PC-9 (cell line): ENCODE measurements around the gene NAT10. TPM values are rescaled to one million over a fixed set of nuclear protein-coding genes. Genes with fewer than 3 reads are reported as not detected.
A peak's percentile ranks its signal among the peaks of the same experiment; 100 is the strongest.

ENCODE experiments used
- BruUV-seq: library from RNA; stranded (reverse); fragments of 400-500 nt; replicated peaks from 2 replicates; lab custom pipeline; 2021; lab: Mats Ljungman, UMichigan
- CTCF ChIA-PET: fragments of 300-600 bp; sonication (Branson Sonifier 250); formaldehyde crosslinking; loops from one replicate; lab custom pipeline; 2022; ENCODE audit warnings: antibody characterized with exemption; lab: Charles Lee
- POLR2A ChIA-PET: fragments of 300-600 bp; sonication (Branson Sonifier 250); formaldehyde crosslinking; loops from one replicate; lab custom pipeline; 2022; ENCODE audit warnings: antibody characterized with exemption; ENCODE audit not compliant: unreplicated experiment; lab: Charles Lee
- DNase-seq, 2 experiments: peaks; one replicate each; pipeline versions ENCODE4 v3.0.0 to v3.0.0-alpha.2; 2015 to 2022; ENCODE audit warnings: mixed read lengths in 1 of 2
- H2AFZ ChIP-seq: fragments of 200-600 bp; sonication (generic); 2 replicates; pipeline ENCODE4 v1.8.1; 2017; ENCODE audit warnings: antibody characterized with exemption
- H3F3A ChIP-seq: fragments of 200-600 bp; sonication (generic); 2 replicates; pipeline ENCODE4 v1.8.1; 2017; ENCODE audit warnings: antibody characterized with exemption, mild to moderate bottlenecking, low read depth; ENCODE audit not compliant: insufficient read depth
- H3K27ac ChIP-seq: fragments of 200-600 bp; sonication (generic); 2 replicates; pipeline ENCODE4 v1.6.1; 2016; ENCODE audit warnings: mixed run types
- H3K27me3 ChIP-seq: fragments of 200-600 bp; sonication (generic); 2 replicates; pipeline ENCODE4 v1.6.1; 2016; ENCODE audit warnings: low read depth, mixed run types; ENCODE audit not compliant: insufficient read depth
- H3K36me3 ChIP-seq: fragments of 200-600 bp; sonication (generic); 2 replicates; pipeline ENCODE4 v1.6.1; 2016; ENCODE audit warnings: low read depth, mixed run types
- H3K4me1 ChIP-seq: fragments of 200-600 bp; sonication (generic); replicated peaks from 2 replicates; pipeline ENCODE4 v1.6.1; 2016; ENCODE audit warnings: mixed run types; ENCODE audit not compliant: insufficient read depth
- H3K4me2 ChIP-seq: fragments of 200-600 bp; sonication (generic); 2 replicates; pipeline ENCODE4 v1.6.1; 2017; ENCODE audit warnings: mixed run types
- H3K4me3 ChIP-seq: fragments of 200-600 bp; sonication (generic); 2 replicates; pipeline ENCODE4 v1.6.1; 2016; ENCODE audit warnings: mixed run types
- H3K79me2 ChIP-seq: fragments of 200-600 bp; sonication (generic); 2 replicates; pipeline ENCODE4 v1.6.1; 2017; ENCODE audit warnings: low read depth, mixed run types
- H3K9me2 ChIP-seq: fragments of 200-600 bp; sonication (generic); 2 replicates; pipeline ENCODE4 v1.8.1; 2017; ENCODE audit warnings: mild to moderate bottlenecking; ENCODE audit not compliant: insufficient read depth
- H3K9me3 ChIP-seq: fragments of 200-600 bp; sonication (generic); 2 replicates; pipeline ENCODE4 v1.8.1; 2016; ENCODE audit warnings: low read depth; ENCODE audit not compliant: insufficient read depth
- H4K20me1 ChIP-seq: fragments of 200-600 bp; sonication (generic); 2 replicates; pipeline ENCODE4 v1.8.1; 2017; ENCODE audit not compliant: insufficient read depth
- EZH2 ChIP-seq: fragments of 200-600 bp; sonication (generic); IDR thresholded peaks from 2 replicates; pipeline ENCODE4 v1.8.0; 2017; ENCODE audit warnings: antibody characterized with exemption, low read depth
- intact Hi-C: fragments of 100-400 bp; cut with micrococcal nuclease; formaldehyde crosslinking; loops from one replicate; pipeline ENCODE4 v1.10.0; 2022; ENCODE audit not compliant: unreplicated experiment
- total RNA-seq: library from RNA; stranded (reverse); gene quantifications from 2 replicates; pipeline ENCODE4 v1.2.3, GENCODE V29; 2021
- TF ChIP-seq, protein P1 (sequence below): fragments of 200-600 bp; sonication (generic); conservative IDR thresholded peaks from 2 replicates; pipeline ENCODE4 v1.6.1; 2017; ENCODE audit warnings: mixed run types, antibody characterized with exemption, mild to moderate bottlenecking, moderate library complexity

Gene NAT10
- total RNA-seq, 1 experiment from 2014 or later: 62.3 TPM

DNA sequence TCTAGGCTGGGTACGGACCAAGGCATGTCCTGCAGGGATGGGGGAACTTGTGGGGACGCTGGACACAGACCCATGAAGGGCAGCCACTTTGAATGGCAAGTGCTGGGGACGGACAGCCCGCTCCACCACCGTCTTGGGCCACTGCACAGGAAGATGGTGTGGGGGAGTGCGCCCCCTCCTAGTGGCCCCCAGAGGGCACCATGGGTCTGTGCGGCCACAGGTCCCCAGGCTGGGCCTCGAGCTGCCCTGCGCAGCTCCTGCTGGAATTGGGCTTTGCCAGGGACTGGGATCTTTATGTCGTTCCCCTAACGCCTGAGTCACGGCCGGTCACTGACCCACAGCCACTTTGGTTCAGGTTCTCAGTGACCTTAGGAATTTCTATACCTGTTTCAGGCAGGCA is 44.4 kb downstream of the NAT10 start:
- intact Hi-C loops: loop anchor here (1.0 to 5.0 kb wide), 2 partner anchors 210 to 318 kb away; no protein-coding TSS in a partner anchor

DNA sequence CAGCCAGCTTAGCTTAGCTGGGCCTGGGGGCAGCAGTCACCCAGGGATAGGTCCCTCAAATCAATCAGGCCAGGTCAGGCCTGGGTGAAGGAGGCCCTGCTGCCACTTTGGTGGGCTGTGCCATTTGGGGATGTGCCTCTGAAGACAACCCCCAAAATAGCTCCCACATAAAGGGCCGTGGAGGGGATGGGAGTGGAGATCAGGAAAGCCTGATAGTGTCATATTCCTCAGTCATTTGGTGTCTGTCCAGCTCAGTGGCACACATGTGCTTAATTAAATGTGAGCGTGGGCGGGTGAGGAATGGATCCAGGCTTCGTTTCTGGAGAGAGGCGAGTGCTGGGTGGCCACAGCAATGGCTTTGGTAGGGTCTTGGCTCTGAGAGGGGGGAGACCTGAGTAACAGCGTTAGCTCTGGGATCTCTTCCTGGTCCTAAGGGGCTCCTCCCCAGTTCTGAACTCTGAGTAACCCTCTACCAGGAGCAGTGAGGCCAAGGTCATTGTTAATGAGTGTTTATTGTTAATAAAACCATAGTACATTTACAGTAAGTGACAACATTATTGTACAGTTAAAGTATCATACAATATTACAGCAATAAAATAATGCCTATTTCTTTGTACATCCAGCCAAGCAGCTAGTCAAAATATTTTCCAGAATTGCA is 45.2 kb downstream of the NAT10 start:
- ChIA-PET CTCF (no interaction called here), POLR2A (no interaction called here)
- Histone ChIP-seq H3K79me2 (no peaks in the 10 kb centered on the region), H3K36me3 (peaks cover 28% of the 10 kb centered on the region; the same call in 1 of the 2 replicates), H3K9me3 (no peaks in the 10 kb centered on the region), H3K9me2 (no peaks in the 10 kb centered on the region), H2AFZ (no peak overlapping the region), H3K27ac (no peak overlapping the region), H4K20me1 (0 out of 2 replicates have a peak, but pooled peaks cover 2% of the 10 kb centered on the region), H3F3A (peaks cover 33% of the 10 kb centered on the region; the same call in 1 of the 2 replicates), H3K4me3 (no peak overlapping the region), H3K4me1 (no peaks in the 10 kb centered on the region), H3K27me3 (no peaks in the 10 kb centered on the region), H3K4me2 (no peak overlapping the region)
- no TSS peak for BruUV-seq
- intact Hi-C loops: loop anchor here (1.0 kb wide), 1 partner anchor 209 kb away; no protein-coding TSS in a partner anchor
- no peak for TF ChIP-seq EZH2
- TF ChIP-seq, protein P1, sequence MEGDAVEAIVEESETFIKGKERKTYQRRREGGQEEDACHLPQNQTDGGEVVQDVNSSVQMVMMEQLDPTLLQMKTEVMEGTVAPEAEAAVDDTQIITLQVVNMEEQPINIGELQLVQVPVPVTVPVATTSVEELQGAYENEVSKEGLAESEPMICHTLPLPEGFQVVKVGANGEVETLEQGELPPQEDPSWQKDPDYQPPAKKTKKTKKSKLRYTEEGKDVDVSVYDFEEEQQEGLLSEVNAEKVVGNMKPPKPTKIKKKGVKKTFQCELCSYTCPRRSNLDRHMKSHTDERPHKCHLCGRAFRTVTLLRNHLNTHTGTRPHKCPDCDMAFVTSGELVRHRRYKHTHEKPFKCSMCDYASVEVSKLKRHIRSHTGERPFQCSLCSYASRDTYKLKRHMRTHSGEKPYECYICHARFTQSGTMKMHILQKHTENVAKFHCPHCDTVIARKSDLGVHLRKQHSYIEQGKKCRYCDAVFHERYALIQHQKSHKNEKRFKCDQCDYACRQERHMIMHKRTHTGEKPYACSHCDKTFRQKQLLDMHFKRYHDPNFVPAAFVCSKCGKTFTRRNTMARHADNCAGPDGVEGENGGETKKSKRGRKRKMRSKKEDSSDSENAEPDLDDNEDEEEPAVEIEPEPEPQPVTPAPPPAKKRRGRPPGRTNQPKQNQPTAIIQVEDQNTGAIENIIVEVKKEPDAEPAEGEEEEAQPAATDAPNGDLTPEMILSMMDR: no peak
- DNase-seq: no peak

More for the DNA sequence above, 44.4 kb downstream of the NAT10 start:
- Histone ChIP-seq H2AFZ (no peak overlapping the region), H3K4me3 (no peak overlapping the region), H3K36me3 (peaks cover 33% of the 10 kb centered on the region; the same call in 1 of the 2 replicates), H3F3A (peaks cover 33% of the 10 kb centered on the region; the same call in 1 of the 2 replicates), H3K4me2 (no peak overlapping the region), H3K4me1 (no peaks in the 10 kb centered on the region), H4K20me1 (no peaks in the 10 kb centered on the region), H3K79me2 (no peaks in the 10 kb centered on the region), H3K9me2 (no peaks in the 10 kb centered on the region), H3K9me3 (no peaks in the 10 kb centered on the region), H3K27ac (no peak overlapping the region), H3K27me3 (no peaks in the 10 kb centered on the region)
- BruUV-seq: no TSS peak
- ChIA-PET POLR2A (no interaction called here), CTCF (no interaction called here)
- DNase-seq: peak in 1 of 2 experiments; percentile 33
- no peak for TF ChIP-seq EZH2
- TF ChIP-seq, protein P1: 0 out of 2 replicates have a peak, but pooled peaks have one; percentile 49

DNA sequence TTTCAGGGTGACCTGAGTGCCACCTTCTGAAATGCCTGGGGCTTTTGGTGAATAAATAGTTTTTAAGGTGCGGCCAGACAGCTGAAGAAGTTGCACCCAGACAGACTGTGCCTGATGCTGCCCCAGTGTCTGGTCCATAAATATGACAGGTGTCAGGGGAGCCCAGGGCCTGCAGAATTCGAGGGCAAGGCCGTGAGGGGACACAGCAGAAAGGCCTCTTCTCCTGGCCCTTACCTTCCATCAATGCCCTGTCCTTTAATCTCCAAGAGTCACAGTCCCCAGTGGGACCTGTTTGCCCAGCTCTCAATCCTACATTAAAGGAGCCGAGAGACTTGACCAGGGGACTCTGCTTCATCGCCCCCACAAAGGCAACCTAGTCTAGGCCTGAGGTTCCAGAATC is 45.7 kb downstream of the NAT10 start:
- Histone ChIP-seq H3K4me1 (no peaks in the 10 kb centered on the region), H3F3A (peaks cover 29% of the 10 kb centered on the region; the same call in 1 of the 2 replicates), H3K9me3 (no peaks in the 10 kb centered on the region), H4K20me1 (0 out of 2 replicates have a peak, but pooled peaks cover 7% of the 10 kb centered on the region), H3K27me3 (no peaks in the 10 kb centered on the region), H3K9me2 (no peaks in the 10 kb centered on the region), H2AFZ (no peak overlapping the region), H3K27ac (no peak overlapping the region), H3K4me2 (no peak overlapping the region), H3K4me3 (no peak overlapping the region), H3K36me3 (peaks cover 24% of the 10 kb centered on the region; the same call in 1 of the 2 replicates), H3K79me2 (no peaks in the 10 kb centered on the region)
- no peak for TF ChIP-seq EZH2
- TF ChIP-seq, protein P1: no peak
- DNase-seq: no peak
- ChIA-PET POLR2A (no interaction called here), CTCF (no interaction called here)
- no TSS peak for BruUV-seq
- intact Hi-C loops: no loop called here
